C4-2B (cell line): ENCODE results near the gene KRTAP20-1.

Source experiments
- H3K27ac ChIP-seq: fragments of 450-650 bp; 2 replicates; pipeline ENCODE4 v1.5.1; 2017
- ZFX ChIP-seq: fragments of 450-650 bp; IDR thresholded peaks from 2 replicates; pipeline ENCODE4 v1.6.1; 2017
- TF ChIP-seq, protein P1 (sequence below): fragments of 450-650 bp; conservative IDR thresholded peaks from 2 replicates; pipeline ENCODE4 v1.5.1; 2017; ENCODE audit warnings: mild to moderate bottlenecking

The KRTAP20-1 gene

GRCh38 chr21:30642564-30642963 is 26.3 kb downstream of the KRTAP20-1 start, which contains the start of gene KRTAP20-3:
KRTAP20-3 (plus strand) TSS chr21:30642864.
- TF ChIP-seq, protein P1, sequence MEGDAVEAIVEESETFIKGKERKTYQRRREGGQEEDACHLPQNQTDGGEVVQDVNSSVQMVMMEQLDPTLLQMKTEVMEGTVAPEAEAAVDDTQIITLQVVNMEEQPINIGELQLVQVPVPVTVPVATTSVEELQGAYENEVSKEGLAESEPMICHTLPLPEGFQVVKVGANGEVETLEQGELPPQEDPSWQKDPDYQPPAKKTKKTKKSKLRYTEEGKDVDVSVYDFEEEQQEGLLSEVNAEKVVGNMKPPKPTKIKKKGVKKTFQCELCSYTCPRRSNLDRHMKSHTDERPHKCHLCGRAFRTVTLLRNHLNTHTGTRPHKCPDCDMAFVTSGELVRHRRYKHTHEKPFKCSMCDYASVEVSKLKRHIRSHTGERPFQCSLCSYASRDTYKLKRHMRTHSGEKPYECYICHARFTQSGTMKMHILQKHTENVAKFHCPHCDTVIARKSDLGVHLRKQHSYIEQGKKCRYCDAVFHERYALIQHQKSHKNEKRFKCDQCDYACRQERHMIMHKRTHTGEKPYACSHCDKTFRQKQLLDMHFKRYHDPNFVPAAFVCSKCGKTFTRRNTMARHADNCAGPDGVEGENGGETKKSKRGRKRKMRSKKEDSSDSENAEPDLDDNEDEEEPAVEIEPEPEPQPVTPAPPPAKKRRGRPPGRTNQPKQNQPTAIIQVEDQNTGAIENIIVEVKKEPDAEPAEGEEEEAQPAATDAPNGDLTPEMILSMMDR = no peak
- no peak for TF ChIP-seq ZFX
- H3K27ac ChIP-seq = no peak within 1 kb of the TSS

GRCh38 chr21:30646904-30647414 is 30.7 kb downstream of the KRTAP20-1 start:
- no peak for TF ChIP-seq ZFX
- TF ChIP-seq, protein P1 = no peak
- no peak overlapping the region for H3K27ac ChIP-seq

DNA sequence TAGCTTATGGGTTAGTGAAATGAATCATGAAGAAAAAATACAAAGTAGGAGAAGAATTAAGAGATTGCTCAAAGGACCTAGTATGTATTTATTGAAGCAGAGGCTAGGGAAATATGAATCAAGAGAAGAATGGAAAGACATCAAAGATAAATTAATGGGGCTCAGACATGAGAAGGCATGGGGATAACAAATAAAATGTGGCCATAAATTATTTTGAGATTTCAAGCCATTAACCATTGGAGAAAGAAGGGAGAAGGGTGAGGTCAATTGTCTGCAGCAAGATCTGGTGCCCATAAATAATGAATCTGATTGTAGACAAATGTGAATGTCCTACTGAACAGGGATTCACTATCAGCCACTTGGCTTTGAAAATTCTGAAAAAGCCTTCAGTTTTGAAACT is 36.7 kb downstream of the KRTAP20-1 start:
- no peak overlapping the region for H3K27ac ChIP-seq
- no peak for TF ChIP-seq ZFX
- TF ChIP-seq, protein P1 = no peak
